A673 (cell line): Measurements from ENCODE around the gene SAP30. TPM values are rescaled to one million over a fixed set of nuclear protein-coding genes. Genes with fewer than 3 reads are reported as not detected.
A peak's percentile ranks its signal among the peaks of the same experiment; 100 is the strongest.

ENCODE experiments used
- BruUV-seq: library from RNA; stranded (reverse); fragments of 400-500 nt; replicated peaks from 2 replicates; lab custom pipeline; 2021; lab: Mats Ljungman, UMichigan
- CTCF ChIA-PET: fragments of 300-600 bp; sonication (Branson Sonifier 250); formaldehyde crosslinking; loops from one replicate; lab custom pipeline; 2022; ENCODE audit warnings: antibody characterized with exemption; lab: Charles Lee
- POLR2A ChIA-PET: fragments of 300-600 bp; sonication (Branson Sonifier 250); formaldehyde crosslinking; loops from one replicate; lab custom pipeline; 2022; ENCODE audit warnings: antibody characterized with exemption; ENCODE audit not compliant: low non-redundant PET; lab: Charles Lee
- DNase-seq: peaks from one replicate; pipeline ENCODE4 v3.0.0-alpha.2; 2015; ENCODE audit warnings: low spot score
- H3K27ac ChIP-seq: fragments of 200-600 bp; sonication (generic); 2 replicates; pipeline ENCODE4 v1.5.1; 2016; ENCODE audit warnings: mixed run types, low read depth, mild to moderate bottlenecking, mixed read lengths, antibody characterized with exemption, low read length; ENCODE audit not compliant: poor library complexity, severe bottlenecking
- H3K27me3 ChIP-seq: fragments of 200-600 bp; sonication (generic); replicated peaks from 2 replicates; pipeline ENCODE4 v1.6.1; 2017; ENCODE audit warnings: mixed run types, low read depth, mild to moderate bottlenecking, mixed read lengths, antibody characterized with exemption, low read length; ENCODE audit not compliant: insufficient read depth, poor library complexity
- H3K36me3 ChIP-seq: fragments of 200-600 bp; sonication (generic); 2 replicates; pipeline ENCODE4 v1.6.1; 2016; ENCODE audit warnings: mixed run types, mild to moderate bottlenecking, mixed read lengths, antibody characterized with exemption, low read length; ENCODE audit not compliant: insufficient read depth, poor library complexity, severe bottlenecking
- H3K4me1 ChIP-seq: fragments of 200-600 bp; sonication (generic); 2 replicates; pipeline ENCODE4 v1.6.1; 2017; ENCODE audit warnings: mixed run types, mild to moderate bottlenecking, mixed read lengths, antibody characterized with exemption, low read length; ENCODE audit not compliant: insufficient read depth, poor library complexity, severe bottlenecking
- H3K4me3 ChIP-seq: fragments of 200-600 bp; sonication (generic); 2 replicates; pipeline ENCODE4 v1.5.1; 2016; ENCODE audit warnings: low read depth, mixed run types, mild to moderate bottlenecking, mixed read lengths, low read length; ENCODE audit not compliant: poor library complexity, severe bottlenecking
- H3K9me3 ChIP-seq: fragments of 200-600 bp; sonication (generic); 2 replicates; pipeline ENCODE4 v1.6.1; 2016; ENCODE audit warnings: mixed run types, low read depth, mild to moderate bottlenecking, mixed read lengths, antibody characterized with exemption, low read length; ENCODE audit not compliant: poor library complexity, severe bottlenecking
- EZH2 ChIP-seq: fragments of 200-600 bp; sonication (generic); IDR thresholded peaks from 2 replicates; pipeline ENCODE4 v1.6.1; 2017; ENCODE audit warnings: borderline replicate concordance, low read depth, mild to moderate bottlenecking, mixed read lengths, antibody characterized with exemption, low read length; ENCODE audit not compliant: poor library complexity, severe bottlenecking
- intact Hi-C: fragments of 100-400 bp; cut with micrococcal nuclease; formaldehyde crosslinking; loops from one replicate; pipeline ENCODE4 v1.10.0; 2022; ENCODE audit not compliant: unreplicated experiment
- total RNA-seq: library from RNA; stranded (reverse); gene quantifications from 2 replicates; pipeline ENCODE4 v1.2.3, GENCODE V29; 2021
- TF ChIP-seq, protein P1 (sequence below): fragments of 300-800, 200-600 bp; sonication (generic); conservative IDR thresholded peaks from 2 replicates; pipeline ENCODE4 v1.5.1; 2017; ENCODE audit warnings: low read depth, mild to moderate bottlenecking, antibody characterized with exemption, low read length, moderate library complexity, mixed read lengths

SAP30 gene
- total RNA-seq, 1 experiment from 2014 or later = 64.3 TPM

DNA sequence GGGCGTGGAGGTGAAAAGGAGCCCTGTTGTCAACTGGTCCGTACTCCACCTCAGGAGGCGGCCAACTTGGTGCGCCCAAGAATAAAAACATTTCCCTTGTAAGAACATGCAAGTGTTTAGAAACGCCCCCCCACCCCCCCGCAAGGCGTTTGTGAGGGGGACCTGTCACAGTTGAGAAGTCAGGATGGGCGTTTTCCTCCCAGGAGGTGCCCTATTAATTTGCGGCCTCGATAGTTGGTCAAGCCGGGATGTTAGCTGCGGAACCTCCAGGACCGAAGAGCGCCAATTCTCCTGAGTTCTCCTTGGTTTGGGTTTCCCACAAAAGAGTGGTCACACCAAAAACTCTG is 651 bp upstream of the SAP30 start:
- Histone ChIP-seq H3K27me3 (no peaks in the 10 kb centered on the region), H3K4me1 (peaks cover 18% of the 10 kb centered on the region), H3K36me3 (peaks cover 13% of the 10 kb centered on the region), H3K27ac (peak overlapping the region; percentile 63), H3K4me3 (peak overlapping the region; percentile 91), H3K9me3 (no peaks in the 10 kb centered on the region)
- ChIA-PET CTCF (interaction anchor here (0.7 to 1.2 kb wide), 4 partner anchors 39 to 108 kb away, joined by 3 to 5 read pairs (median 4); no protein-coding TSS in a partner anchor), POLR2A (interaction anchor here (0.6 to 2.3 kb wide), 5 partner anchors 36 to 784 kb away, joined by 3 to 30 read pairs (median 5); partner anchors contain the start of gene HMGB2)
- intact Hi-C loops = loop anchor here (2.0 to 5.0 kb wide), 2 partner anchors 35 to 42 kb away; partner anchors contain the start of gene HMGB2
- TF ChIP-seq, protein P1, sequence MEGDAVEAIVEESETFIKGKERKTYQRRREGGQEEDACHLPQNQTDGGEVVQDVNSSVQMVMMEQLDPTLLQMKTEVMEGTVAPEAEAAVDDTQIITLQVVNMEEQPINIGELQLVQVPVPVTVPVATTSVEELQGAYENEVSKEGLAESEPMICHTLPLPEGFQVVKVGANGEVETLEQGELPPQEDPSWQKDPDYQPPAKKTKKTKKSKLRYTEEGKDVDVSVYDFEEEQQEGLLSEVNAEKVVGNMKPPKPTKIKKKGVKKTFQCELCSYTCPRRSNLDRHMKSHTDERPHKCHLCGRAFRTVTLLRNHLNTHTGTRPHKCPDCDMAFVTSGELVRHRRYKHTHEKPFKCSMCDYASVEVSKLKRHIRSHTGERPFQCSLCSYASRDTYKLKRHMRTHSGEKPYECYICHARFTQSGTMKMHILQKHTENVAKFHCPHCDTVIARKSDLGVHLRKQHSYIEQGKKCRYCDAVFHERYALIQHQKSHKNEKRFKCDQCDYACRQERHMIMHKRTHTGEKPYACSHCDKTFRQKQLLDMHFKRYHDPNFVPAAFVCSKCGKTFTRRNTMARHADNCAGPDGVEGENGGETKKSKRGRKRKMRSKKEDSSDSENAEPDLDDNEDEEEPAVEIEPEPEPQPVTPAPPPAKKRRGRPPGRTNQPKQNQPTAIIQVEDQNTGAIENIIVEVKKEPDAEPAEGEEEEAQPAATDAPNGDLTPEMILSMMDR = no peak
- no peak for TF ChIP-seq EZH2
- DNase-seq = no peak
- BruUV-seq = no TSS peak

DNA sequence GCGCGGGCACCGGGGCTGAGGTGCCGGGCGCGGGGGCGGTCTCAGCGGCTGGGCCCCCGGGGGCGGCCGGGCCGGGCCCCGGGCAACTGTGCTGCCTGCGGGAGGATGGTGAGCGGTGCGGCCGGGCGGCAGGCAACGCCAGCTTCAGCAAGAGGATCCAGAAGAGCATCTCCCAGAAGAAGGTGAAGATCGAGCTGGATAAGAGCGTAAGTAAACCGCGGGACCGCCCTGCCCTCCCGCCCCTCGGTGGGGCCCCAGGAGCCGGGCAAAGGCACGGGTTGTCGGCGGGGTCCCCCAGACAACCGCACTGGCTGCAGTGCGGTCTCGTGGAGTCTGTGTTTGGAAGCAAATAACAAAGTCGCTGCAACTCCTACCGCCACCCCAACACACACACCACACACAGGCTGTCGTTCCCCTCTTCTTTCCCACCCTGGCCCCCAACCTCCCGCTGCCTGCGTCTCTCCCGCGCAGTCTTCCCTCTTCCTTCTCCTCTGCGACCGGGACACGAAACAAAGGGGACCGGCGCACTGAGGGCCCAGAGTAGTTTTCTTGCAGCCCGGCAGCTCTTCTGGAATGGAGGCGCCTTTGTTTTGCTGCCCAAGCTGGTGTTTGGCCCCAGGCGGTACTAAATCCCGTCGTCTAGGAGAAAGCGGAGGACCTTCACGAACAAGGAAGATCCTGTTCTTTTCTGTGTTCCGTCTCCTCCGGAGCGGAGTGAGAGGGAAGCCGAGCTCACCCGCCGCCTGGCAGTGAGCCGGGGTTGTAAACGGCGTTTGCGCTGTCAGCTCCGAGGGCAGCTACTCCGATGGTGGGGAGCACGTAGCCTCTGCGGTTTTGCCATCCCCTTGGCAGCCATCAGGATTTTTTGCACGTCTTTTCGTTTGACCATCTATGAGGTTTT is 788 bp downstream of the SAP30 start:
- Histone ChIP-seq H3K36me3 (peaks cover 26% of the 10 kb centered on the region), H3K4me3 (peak overlapping the region; percentile 91), H3K9me3 (no peaks in the 10 kb centered on the region), H3K27ac (peak overlapping the region; percentile 90), H3K27me3 (no peaks in the 10 kb centered on the region), H3K4me1 (peaks cover 18% of the 10 kb centered on the region)
- no peak for TF ChIP-seq EZH2
- TF ChIP-seq, protein P1 = no peak
- ChIA-PET POLR2A (interaction anchor here (0.7 to 2.3 kb wide), 2 partner anchors 31 to 37 kb away, joined by 4 to 11 read pairs; partner anchors contain the start of gene HMGB2), CTCF (interaction anchor here (0.6 to 0.9 kb wide), 3 partner anchors 30 to 53 kb away, joined by 4 read pairs; no protein-coding TSS in a partner anchor)
- no TSS peak for BruUV-seq
- peak; percentile 82 for DNase-seq
- intact Hi-C loops = loop anchor here (2.0 to 5.0 kb wide), 2 partner anchors 37 to 41 kb away; partner anchors contain the start of gene HMGB2

DNA sequence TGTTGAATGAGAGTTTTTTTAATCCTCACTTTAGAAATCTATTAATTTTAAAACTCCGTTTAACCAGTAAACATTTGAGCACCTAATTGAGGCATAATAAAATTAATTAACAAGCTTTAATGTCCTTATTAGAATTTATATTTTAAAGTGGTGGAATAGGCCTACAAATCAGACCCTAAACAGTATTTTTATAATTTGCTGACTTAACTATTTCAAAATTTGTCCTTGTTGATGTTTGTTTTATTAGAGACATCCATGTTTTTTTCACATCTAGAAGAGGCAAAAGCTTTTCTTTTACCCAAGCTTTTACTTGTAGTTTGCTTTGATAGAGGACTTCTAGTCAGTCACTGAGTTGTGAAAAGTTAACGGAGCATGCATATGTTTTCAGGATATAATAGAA is 3.8 kb downstream of the SAP30 start:
- DNase-seq = no peak
- peaks cover 6% of the 10 kb centered on the region for H3K4me1 ChIP-seq
- peaks cover 41% of the 10 kb centered on the region for H3K36me3 ChIP-seq
- POLR2A ChIA-PET = no interaction called here
- intact Hi-C loops = loop anchor here (5.0 kb wide), 1 partner anchor 38 kb away; no protein-coding TSS in a partner anchor
- no peak overlapping the region for H3K27ac ChIP-seq
- TF ChIP-seq, protein P1 = no peak
- TF ChIP-seq EZH2 = no peak
- no peaks in the 10 kb centered on the region for H3K9me3 ChIP-seq
- BruUV-seq = no TSS peak
- no peaks in the 10 kb centered on the region for H3K27me3 ChIP-seq
- H3K4me3 ChIP-seq = no peak overlapping the region
- CTCF ChIA-PET = no interaction called here
